Measurements from ENCODE around the gene SENP5.
"Not testable (repeated sequence)": the region's sequence is repeated elsewhere in the genome, so short reads cannot be mapped to it uniquely, and the experiment has no call there.

SENP5 gene

DNA sequence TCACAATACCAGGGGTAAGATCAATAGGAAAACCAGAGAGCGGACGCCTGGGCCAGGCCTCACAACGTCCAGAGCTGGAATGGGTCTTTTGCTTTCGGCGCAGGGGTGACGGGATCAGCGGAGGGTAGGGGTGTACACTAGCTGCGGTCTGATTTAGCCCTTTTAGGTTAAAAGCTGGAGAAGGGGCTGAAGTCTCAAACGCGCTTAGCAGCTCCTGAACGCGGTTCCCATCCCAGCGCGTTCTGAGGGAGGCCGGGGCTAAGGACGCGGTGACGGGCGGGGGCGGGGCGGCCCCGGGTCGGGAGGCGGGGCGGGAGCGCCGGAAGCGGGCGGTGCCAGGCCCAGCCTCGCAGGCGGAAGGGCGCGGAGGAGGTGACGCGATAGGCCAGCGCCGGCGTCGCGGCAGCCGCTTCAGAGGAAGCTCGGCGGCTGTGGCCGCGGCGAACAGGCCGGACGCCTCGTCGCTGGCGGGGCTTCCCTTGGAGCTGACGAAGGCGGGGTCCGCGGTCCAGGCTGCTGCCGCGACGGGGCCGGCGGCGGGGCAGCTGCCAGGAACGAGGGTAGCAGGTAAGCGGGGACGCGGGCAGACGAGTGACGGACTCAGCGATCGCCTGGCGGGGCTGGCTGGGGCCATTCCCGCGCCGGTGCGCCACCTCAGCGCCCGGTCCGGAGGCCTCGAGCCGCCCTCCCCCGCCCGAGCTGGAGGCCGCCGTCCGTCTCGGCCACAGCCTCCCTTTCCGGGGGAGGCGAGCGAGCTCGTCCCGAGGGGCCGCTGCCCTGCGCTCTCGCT lies at the start of gene SENP5:
TSS of gene SENP5 (plus strand) at position 414 of the 790 bp plus-strand sequence. CDS start 17,262 bp downstream, outside the sequence.
- peak; percentile 86 to 90 for DNase-seq (ENCODE audit: low read depth in 2 of 2)

DNA sequence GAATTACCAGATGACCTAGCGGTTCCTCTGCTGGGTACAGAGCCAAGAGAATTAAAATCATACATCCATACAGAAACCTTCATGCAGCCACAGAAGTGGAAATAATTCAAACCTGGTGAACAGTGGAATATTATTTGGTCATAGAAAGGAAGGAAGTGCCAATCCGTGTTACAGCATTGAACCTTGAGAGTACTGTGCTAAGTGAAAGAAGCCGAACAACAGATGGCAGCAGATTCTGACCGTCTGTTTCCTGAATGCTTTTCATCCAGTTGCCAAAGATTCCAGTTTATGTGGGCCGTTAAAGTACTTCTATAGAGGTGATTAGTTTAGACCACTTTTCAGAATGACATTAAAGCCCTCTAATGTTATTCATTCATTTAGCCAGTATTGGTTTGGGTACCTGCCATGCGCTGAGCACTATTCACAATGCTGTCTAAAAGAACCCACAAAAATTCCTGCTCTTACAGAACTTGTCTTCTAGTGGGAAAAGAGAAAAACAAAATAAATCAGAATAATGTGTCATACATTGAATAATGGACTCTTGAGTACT lies 45.8 kb upstream of the SENP5 start:
- DNase-seq (ENCODE audit: low read depth in 2 of 2): no peak

- DNase-seq (ENCODE audit: low read depth in 2 of 2): not testable (repeated sequence)
Observed at GRCh38 chr3:196829651-196830050, 38.1 kb upstream of the SENP5 start.

GRCh38 chr3:196835086-196835485 lies 32.6 kb upstream of the SENP5 start:
- DNase-seq (ENCODE audit: low read depth in 2 of 2): no peak

GRCh38 chr3:196836626-196837025 lies 31.1 kb upstream of the SENP5 start:
- not testable (repeated sequence) for DNase-seq (ENCODE audit: low read depth in 2 of 2)

DNA sequence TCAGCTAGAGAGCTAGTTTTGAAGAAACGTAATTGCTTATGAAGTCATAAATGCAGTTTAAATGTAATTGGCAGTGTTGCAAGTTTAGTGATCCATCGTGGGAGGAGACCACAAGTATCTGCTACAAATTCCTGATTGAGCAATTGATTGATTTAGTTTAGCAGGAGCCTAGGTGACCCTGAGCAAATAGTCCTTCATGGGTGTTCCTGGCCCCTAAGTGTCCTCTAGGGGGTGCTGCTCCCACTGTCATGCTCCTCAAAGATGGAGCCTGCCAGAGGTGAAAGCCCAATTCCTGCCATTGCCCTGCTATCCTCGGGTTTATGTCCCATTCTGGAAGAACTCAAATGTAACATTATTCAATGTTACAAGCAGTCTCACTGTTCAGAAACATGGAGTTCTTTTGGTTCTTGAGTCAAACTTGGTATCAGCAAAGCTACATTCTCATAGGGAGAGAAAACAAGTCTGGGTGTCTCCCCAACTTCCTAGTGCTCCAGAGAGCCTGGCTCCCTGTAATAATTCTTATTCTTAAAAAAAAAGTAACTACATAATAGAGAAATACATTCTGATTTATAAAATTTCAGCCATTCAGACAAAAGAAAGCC lies 29.8 kb upstream of the SENP5 start:
- peak; percentile 65 to 73 for DNase-seq (ENCODE audit: low read depth in 2 of 2)

- not testable (repeated sequence) for DNase-seq (ENCODE audit: low read depth in 2 of 2)
Observed at GRCh38 chr3:196839351-196839750, 28.4 kb upstream of the SENP5 start.

GRCh38 chr3:196842567-196843434 lies 24.9 kb upstream of the SENP5 start:
- DNase-seq (ENCODE audit: low read depth in 2 of 2): no peak

DNA sequence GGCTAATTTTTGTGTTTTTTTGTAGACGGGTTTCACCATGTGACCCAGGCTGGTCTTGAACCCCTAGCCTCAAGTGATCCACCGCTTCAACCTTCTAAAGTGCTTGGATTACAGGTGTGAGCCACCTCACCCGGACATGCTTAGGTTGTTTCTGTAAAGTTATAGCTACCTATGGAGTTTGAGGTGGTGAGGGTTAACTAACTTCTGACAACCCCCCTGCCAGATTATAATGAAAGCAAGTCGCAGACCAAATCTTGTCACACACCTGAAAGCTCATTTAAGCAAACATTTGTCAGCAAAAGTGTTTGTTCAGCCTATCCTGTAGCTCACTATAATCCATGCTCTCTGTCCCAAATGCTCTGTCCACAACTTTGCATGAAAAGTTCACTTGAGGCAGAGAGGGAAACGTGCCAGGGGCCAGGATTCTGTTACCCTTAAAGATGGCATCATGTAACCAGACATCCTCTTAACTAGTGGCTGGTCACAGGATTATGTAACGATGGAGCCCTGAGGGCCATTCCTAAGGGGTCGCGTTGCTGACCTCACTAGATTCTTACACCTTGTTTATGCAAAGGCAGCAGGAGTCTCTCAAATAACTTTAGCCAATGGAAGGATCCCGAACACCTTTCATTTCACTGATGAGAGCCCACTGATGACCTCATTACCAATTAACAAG lies 24.1 kb upstream of the SENP5 start:
- no peak for DNase-seq (ENCODE audit: low read depth in 2 of 2)

DNA sequence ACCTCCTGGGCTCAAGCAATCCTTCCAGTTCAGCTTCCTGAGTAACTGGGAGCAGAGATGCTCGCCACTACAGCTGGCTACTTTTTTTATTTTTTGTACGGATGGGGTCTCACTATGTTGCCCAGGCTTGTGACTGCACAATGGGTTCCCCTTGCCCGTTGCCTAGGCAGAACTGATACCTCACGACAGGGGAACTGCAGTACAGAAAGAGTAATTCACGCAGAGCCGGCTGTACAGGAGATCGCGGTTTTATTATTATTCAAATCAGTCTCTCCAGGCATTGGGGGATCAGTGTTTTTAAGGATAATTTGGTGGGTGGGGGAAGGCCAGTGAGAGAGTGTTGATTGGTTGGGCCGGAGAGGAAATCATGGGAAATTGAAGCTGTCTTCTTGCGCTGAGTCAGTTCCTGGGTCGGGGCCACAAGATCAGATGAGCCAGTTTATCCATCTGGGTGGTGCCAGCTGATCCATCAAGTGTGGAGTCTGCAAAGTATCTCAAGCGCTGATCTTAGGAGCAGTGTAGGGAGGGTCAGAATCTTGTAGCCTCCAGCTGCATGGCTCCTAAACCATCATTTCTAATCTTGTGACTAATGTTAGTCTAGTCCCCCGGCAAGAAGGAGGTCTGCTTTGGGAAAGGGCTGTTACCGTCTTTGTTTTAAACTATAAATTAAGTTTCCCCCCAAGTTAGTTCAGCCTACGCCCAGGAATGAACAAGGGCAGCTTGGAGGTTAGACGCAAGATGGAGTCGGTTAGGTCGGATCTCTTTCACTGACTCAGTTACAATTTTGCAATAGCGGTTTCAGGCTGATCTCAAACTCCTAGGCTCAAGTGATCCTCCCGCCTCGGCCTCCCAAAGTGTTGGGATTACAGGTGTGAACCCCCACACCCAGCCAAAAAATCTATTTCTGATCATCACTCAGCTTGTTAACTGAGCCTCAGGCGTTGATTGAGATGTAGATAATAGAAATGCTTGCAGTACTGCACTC lies 23.2 kb upstream of the SENP5 start:
- DNase-seq (ENCODE audit: low read depth in 2 of 2): not testable (repeated sequence)

DNA sequence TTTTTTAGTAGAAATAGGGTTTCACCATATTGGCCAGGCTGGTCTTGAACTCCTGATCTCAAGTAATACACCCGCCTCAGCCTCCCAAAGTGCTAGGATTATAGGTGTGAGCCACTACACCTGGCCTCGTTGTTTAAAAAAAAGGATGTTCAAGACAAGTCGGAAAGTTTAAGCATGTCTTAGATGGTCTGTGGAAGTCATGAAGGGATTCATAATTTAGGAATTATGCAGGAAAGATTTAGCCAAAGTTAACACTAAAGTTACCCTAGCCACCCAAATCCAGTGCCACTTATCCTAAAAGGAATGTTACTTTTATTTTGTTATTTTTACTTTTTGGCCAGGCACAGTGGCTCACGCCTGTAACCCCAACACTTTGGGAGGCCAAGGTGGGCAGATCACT lies 19.3 kb upstream of the SENP5 start:
- not testable (repeated sequence) for DNase-seq (ENCODE audit: low read depth in 2 of 2)

DNA sequence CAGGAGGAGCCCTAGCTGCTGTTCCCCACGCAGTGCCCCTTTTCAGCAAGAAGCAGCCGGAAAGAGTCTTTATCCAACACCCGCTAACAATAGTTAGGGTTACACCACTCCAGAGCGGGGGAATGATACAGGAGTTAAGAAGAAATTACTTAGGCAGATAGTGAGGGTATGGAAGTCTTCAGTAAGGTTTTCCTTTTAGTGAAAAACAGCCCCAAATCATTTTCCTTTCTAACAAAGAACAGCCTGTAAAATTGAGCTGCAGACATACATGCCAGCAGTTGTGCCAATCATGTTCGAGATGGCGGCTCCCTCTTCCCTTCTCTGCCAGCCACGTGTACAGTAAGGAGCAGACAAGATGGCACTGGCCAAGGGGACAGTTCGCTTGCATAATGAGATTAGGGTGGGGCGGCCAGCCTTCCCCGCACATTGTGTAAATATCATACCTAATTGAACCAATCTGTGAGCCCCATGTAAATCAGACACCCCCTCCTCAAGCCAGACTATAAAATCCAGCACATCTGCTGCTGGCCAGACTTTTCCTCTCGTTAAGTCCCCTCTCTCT lies 18.5 kb upstream of the SENP5 start:
- DNase-seq (ENCODE audit: low read depth in 2 of 2): no peak

DNA sequence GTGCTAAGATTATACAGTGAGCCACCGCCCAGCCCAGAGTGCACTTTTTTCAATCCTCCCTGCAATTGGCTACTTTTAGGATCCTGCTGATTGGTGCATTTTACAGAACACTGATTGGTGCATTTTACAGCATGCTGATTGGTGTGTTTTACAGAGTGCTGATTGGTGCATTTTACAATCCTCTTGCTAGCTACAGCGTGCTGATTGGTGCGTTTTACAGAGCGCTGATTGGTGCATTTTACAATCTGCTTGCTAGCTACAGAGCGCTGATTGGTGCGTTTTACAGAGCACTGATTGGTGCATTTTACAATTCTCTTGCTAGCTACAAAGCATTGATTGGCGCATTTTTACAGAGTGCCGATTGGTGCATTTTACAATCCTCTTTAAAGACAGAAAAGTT lies 4.7 kb upstream of the SENP5 start:
- not testable (repeated sequence) for DNase-seq (ENCODE audit: low read depth in 2 of 2)

GRCh38 chr3:196867155-196867506 lies 589 bp upstream of the SENP5 start:
- no peak for DNase-seq (ENCODE audit: low read depth in 2 of 2)

- DNase-seq (ENCODE audit: low read depth in 2 of 2): peak in 1 of 2 donors; percentile 8
Observed at GRCh38 chr3:196868297-196868661, 559 bp downstream of the SENP5 start.

DNA sequence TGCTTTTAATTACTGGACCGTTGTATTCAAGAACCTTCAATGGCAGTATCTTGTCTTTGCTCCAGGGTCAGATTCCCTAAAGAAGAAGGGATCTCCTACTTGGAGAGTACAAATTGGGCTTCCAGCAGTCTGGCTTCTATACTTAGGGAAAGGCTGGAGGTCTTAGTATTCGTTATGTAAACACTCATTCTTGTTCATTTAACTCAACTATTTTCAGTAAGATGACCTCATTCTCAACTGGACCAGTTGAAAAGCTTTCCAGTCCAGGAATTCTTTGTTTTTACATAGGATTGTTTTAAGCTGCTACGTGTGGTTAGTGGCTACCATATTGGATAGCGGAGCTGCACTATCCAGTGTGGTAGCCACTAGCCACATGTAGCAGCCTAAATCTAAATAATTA lies 4.6 kb downstream of the SENP5 start:
- no peak for DNase-seq (ENCODE audit: low read depth in 2 of 2)

GRCh38 chr3:196874511-196875094 lies 6.9 kb downstream of the SENP5 start:
- not testable (repeated sequence) for DNase-seq (ENCODE audit: low read depth in 2 of 2)

GRCh38 chr3:196875258-196875657 lies 7.5 kb downstream of the SENP5 start:
- no peak for DNase-seq (ENCODE audit: low read depth in 2 of 2)

DNA sequence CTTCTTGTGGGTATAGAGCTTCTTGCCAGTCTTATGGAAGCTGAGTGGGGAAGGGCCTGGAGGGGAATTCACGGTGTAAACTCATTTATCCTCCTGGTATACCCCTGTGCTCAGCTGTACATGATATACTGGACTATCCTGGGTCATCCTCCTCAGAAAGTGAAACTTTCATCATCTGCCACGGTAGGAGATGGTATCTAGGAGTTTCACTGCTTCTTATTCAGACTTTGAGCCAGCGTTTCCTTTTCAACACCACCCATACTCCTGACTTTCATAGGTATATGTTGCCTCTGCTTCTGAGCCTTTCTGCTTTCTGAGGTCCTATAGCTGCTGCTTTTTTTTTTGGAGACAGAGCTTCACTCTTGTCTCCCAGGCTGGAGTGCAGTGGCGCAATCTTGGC lies 15.6 kb downstream of the SENP5 start:
- peak in 1 of 2 donors; percentile 0 for DNase-seq (ENCODE audit: low read depth in 2 of 2)

DNA sequence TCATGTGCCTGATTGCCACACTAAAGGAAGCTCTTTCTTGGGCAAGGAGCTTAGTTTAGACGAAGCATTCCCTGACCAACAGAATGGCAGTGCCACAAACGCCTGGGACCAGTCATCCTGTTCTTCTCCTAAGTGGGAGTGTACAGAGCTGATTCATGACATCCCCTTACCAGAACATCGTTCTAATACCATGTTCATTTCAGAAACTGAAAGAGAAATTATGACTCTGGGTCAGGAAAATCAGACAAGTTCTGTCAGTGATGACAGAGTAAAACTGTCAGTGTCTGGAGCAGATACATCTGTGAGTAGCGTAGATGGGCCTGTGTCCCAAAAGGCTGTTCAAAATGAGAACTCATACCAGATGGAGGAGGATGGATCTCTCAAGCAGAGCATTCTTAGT lies 18.4 kb downstream of the SENP5 start:
- peak in 1 of 2 donors; percentile 7 for DNase-seq (ENCODE audit: low read depth in 2 of 2)

Measured in stimulated activated CD4-positive, alpha-beta T cell treated with anti-CD3 and anti-CD28 coated beads, Interleukin-4, amount 100 ng/mL, for 48 hours (primary cell).